Stomach (tissue), 9 donors: ENCODE measurements around the gene DAPK2. TPM values are rescaled to one million over a fixed set of nuclear protein-coding genes. Genes with fewer than 3 reads are reported as not detected.

Source experiments
- DNase-seq, 2 donors: peaks; one replicate each; pipeline versions ENCODE4 v3.0.0 to v3.0.0-alpha.2; 2013 to 2019
- H3K27ac ChIP-seq, 5 donors: fragments of 200-600 bp in 4 of 5; sonication (generic) in 4 of 5; one replicate each; pipeline ENCODE4 v1.5.1; 2013 to 2019; ENCODE audit warnings: mild to moderate bottlenecking in 1 of 5, moderate library complexity in 1 of 5
- H3K27me3 ChIP-seq, 3 donors: fragments of 200-600 bp; sonication (generic); one replicate each; pipeline ENCODE4 v1.5.1; 2017 to 2019; ENCODE audit warnings: mixed run types in 1 of 3
- H3K36me3 ChIP-seq, 4 donors: fragments of 200-600 bp; sonication (generic); 1 replicate in 3 of 4; 2 replicates in 1 of 4; pipeline ENCODE4 v1.5.1; 2016 to 2019
- H3K4me1 ChIP-seq, 4 donors: fragments of 200-600 bp; sonication (generic); one replicate each; pipeline ENCODE4 v1.5.1; 2016 to 2019
- H3K4me3 ChIP-seq, 4 donors: fragments of 200-600 bp; sonication (generic) in 3 of 4; one replicate each; pipeline ENCODE4 v1.5.1; 2016 to 2019; ENCODE audit warnings: mild to moderate bottlenecking in 1 of 4
- H3K9me3 ChIP-seq, 4 donors: fragments of 200-600 bp; sonication (generic); one replicate each; pipeline ENCODE4 v1.5.1; 2016 to 2019
- EP300 ChIP-seq: sonication (generic); formaldehyde crosslinking; IDR thresholded peaks from one replicate; pipeline ENCODE4 v1.6.1; 2017; ENCODE audit warnings: antibody characterized with exemption
- POLR2A ChIP-seq, 4 donors: fragments of 450-650 bp; IDR thresholded peaks; one replicate each; pipeline ENCODE4 v1.6.1; 2016; ENCODE audit warnings: antibody characterized with exemption in 4 of 4, control low read depth in 2 of 4, mild to moderate bottlenecking in 1 of 4, moderate library complexity in 1 of 4
- POLR2AphosphoS5 ChIP-seq, 3 donors: sonication (generic); formaldehyde crosslinking; IDR thresholded peaks; one replicate each; pipeline ENCODE4 v1.6.1; 2016; ENCODE audit warnings: antibody characterized with exemption in 3 of 3
- WGBS, 5 donors: extraction: QIAGEN DNeasy Blood & Tissue Kit in 3 of 5; methylation state at CpG; one replicate each; pipeline versions ENCODE4 v1.1.5 to v1.1.7; 2013 to 2018; 5-methylcytosine and 5-hydroxymethylcytosine counted together
- intact Hi-C: fragments of 100-400 bp; cut with DNase I; formaldehyde crosslinking; loops from one replicate; pipeline ENCODE4 v1.15.1; 2023; ENCODE audit warnings: low total_unique reads
- polyA plus RNA-seq, 3 donors: library from polyadenylated mRNA; stranded (reverse); fragments of 200-250 nt; gene quantifications; one replicate each; pipeline ENCODE4 v1.2.3, GENCODE V29; 2013
- total RNA-seq, 5 donors: library from RNA; depleted of rRNA; stranded (reverse); fragments of >200 nt; gene quantifications; one replicate each; pipeline versions ENCODE4 v1.1.0 to v1.2.3, GENCODE V29; 2014 to 2016
- TF ChIP-seq, protein P1 (sequence below), 7 experiments: fragments of 450-650 bp in 4 of 7; fragments of 200-600 bp in 3 of 7; sonication (generic) in 3 of 7; IDR thresholded peaks; one replicate each; pipeline ENCODE4 v1.5.1; 2016 to 2019; ENCODE audit warnings: antibody characterized with exemption in 7 of 7, control low read depth in 2 of 7, mild to moderate bottlenecking in 1 of 7
- donor health status: healthy with polysubstance abuse.
- donor health status: Bipolar disorder and iron deficiency.
- donor health status: healthy.

DAPK2 gene
- total and polyA plus RNA-seq, 8 donors, result 5.2 to 178 (median 16.6) TPM

DNA sequence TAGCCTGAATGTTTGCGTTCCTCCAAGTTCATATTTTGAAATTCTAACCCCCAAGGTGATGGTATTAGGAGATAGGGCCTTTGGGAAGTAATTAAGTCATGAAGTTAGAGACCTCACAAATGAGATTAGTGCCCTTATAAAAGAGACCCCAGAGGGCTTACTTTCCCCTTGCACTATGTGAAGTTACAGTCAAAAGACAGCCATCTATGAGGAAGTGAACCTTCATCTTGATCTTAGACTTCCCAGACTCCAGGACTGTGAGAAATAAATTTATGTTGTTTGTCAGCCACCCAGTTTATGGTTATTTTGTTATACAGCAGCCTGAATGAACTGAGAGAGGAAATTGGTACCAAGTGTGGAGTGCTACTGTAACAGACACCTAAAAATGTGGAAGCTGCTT, 74.4 kb downstream of the DAPK2 start:
- no peak for DNase-seq
- TF ChIP-seq POLR2A (IDR thresholded peaks at IDR 0.05), result no peak
- TF ChIP-seq, protein P1, sequence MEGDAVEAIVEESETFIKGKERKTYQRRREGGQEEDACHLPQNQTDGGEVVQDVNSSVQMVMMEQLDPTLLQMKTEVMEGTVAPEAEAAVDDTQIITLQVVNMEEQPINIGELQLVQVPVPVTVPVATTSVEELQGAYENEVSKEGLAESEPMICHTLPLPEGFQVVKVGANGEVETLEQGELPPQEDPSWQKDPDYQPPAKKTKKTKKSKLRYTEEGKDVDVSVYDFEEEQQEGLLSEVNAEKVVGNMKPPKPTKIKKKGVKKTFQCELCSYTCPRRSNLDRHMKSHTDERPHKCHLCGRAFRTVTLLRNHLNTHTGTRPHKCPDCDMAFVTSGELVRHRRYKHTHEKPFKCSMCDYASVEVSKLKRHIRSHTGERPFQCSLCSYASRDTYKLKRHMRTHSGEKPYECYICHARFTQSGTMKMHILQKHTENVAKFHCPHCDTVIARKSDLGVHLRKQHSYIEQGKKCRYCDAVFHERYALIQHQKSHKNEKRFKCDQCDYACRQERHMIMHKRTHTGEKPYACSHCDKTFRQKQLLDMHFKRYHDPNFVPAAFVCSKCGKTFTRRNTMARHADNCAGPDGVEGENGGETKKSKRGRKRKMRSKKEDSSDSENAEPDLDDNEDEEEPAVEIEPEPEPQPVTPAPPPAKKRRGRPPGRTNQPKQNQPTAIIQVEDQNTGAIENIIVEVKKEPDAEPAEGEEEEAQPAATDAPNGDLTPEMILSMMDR (IDR thresholded peaks at IDR 0.05), result no peak
- no peak for TF ChIP-seq EP300
- no peak for TF ChIP-seq POLR2AphosphoS5 (IDR thresholded peaks at IDR 0.05)
- 86 to 100% (median 95%) methylated on average over 1 of the region's 1 CpG for WGBS, 5 donors
- Histone ChIP-seq H3K4me1 (peaks cover 19 to 38% (median 33%) of the 10 kb centered on the region in 4 donors), H3K27me3 (no peaks in the 10 kb centered on the region), H3K36me3 (no peaks in the 10 kb centered on the region), H3K4me3 (no peak overlapping the region), H3K27ac (peak overlapping the region in 3 of 5 donors; percentile 63 to 79 (median 78)), H3K9me3 (no peaks in the 10 kb centered on the region)
- intact Hi-C loops, result no loop called here

DNA sequence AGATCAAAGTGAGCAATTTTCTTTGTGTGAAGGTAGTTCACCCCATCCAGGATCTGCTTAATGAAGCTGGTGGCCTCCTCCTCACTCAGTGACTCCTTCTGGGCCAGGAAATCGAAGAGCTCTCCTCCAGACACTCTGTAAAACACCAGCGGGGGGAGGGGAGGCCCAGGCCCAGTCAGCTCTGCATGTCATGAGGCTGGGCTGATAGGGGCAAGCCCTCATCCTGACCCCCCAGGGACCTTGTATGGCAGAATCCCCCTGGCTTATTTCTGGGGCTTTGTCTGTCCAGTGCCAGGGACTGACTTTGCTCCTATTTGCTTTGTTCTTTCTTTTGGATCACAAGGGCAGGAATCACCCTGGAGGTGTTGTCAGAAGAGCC, 74.9 kb downstream of the DAPK2 start:
- DNase-seq, result peak in 1 of 2 donors; percentile 18
- H3K27ac ChIP-seq, result peak overlapping the region in 3 of 5 donors; percentile 63 to 79 (median 78)
- peaks cover 19 to 38% (median 33%) of the 10 kb centered on the region in 4 donors for H3K4me1 ChIP-seq
- intact Hi-C loops, result no loop called here
- no peak for TF ChIP-seq EP300
- TF ChIP-seq POLR2A (IDR thresholded peaks at IDR 0.05), result no peak
- TF ChIP-seq POLR2AphosphoS5 (IDR thresholded peaks at IDR 0.05), result no peak
- TF ChIP-seq, protein P1 (IDR thresholded peaks at IDR 0.05), result no peak
- 75 to 89% (median 80%) methylated on average over 2 of the region's 2 CpGs for WGBS, 5 donors
- no peaks in the 10 kb centered on the region for H3K27me3 ChIP-seq
- no peaks in the 10 kb centered on the region for H3K9me3 ChIP-seq
- H3K36me3 ChIP-seq, result no peaks in the 10 kb centered on the region
- no peak overlapping the region for H3K4me3 ChIP-seq

DNA sequence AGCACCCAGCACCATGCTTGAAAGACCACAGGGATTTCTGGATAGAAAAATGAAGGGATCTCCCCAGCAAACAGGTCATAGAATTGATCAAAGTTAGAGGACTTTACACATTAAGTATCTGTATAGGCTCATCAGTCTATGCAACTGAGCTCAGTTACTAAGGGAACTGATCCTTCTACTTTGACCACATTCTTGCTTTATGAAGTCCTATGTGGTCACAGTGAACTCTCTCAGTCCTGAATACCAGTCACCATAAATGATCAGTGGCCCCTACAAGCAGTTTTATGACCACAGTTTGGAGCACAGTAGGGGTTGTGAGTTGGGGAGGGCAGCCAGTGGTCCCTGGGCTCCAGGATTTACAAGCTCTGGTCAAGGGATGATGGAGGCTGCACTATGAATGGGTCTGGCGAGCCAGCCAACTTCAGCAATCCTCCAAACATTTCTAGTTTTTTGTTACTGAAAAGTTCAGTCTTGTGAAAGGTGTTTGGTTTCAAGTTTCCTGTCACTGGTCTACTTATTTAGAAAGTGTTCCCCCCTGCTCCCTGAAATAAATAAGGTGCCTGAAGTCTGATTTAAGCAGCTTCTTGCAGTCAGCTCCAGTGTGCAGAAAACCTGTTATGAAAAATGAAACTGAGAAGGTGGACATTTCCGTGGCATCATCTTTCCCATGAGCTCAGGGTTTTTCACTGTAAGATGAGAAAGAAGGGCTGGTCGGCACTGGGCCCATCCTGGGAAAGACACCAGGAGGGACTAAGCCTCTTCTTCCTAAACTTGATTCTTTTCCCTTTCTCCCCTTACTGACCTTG, 75.5 kb downstream of the DAPK2 start:
- H3K27ac ChIP-seq, result peak overlapping the region; percentile 63 to 79 (median 64)
- peaks cover 19 to 38% (median 33%) of the 10 kb centered on the region in 4 donors for H3K4me1 ChIP-seq
- TF ChIP-seq POLR2A (IDR thresholded peaks at IDR 0.05), result no peak
- no peak for TF ChIP-seq EP300
- no peak for TF ChIP-seq POLR2AphosphoS5 (IDR thresholded peaks at IDR 0.05)
- TF ChIP-seq, protein P1 (IDR thresholded peaks at IDR 0.05), result no peak
- peak in 1 of 2 donors; percentile 15 for DNase-seq
- no peaks in the 10 kb centered on the region for H3K9me3 ChIP-seq
- no peak overlapping the region for H3K4me3 ChIP-seq
- WGBS, 5 donors, result 58 to 87% (median 69%) methylated on average over 3 of the region's 3 CpGs
- no peaks in the 10 kb centered on the region for H3K27me3 ChIP-seq
- peaks cover 0 to 5% (median 2%) of the 10 kb centered on the region in 4 donors for H3K36me3 ChIP-seq
- intact Hi-C loops, result no loop called here

DNA sequence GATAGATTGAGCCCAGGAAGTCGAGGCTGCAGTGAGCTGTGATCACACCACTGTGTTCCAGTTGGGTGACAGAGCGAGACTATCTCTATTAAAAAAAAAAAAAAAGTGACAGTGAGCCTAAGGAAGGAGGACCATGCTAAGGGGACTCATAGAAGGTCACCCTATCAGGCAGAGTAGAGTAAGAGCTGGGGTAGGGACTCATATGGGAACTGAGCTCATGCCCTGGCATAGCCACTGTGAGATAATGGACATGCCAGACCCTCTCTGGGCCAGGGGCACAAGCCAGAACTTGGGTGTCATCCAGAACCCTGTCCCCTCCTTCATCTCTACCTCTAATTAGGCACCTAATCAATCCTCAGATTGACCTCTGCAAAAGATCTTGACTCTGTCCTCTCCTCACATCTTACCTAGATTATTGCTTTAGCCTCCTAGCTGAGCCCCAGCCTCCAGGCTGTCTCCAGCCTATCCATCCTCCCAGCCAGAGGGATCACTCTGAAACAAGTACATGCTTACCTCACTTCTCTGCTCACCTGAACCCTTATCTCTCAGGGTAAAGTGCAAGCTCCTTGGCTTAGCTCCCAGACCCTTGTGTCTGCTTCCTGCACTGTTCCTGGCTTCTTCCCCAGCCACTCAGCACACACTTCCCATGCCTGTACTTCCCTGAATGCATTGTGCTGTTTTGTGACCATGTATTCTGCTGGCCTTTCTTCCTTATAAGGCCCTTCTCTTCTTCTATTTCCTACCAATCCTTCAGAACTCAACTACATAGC, 76.4 kb downstream of the DAPK2 start:
- Histone ChIP-seq H3K4me1 (peaks cover 19 to 38% (median 33%) of the 10 kb centered on the region in 4 donors), H3K4me3 (no peak overlapping the region), H3K27ac (peak overlapping the region; percentile 63 to 79 (median 64)), H3K27me3 (no peaks in the 10 kb centered on the region), H3K9me3 (no peaks in the 10 kb centered on the region), H3K36me3 (peaks cover 0 to 8% (median 3%) of the 10 kb centered on the region in 4 donors)
- intact Hi-C loops, result no loop called here
- no peak for TF ChIP-seq EP300
- TF ChIP-seq POLR2AphosphoS5 (IDR thresholded peaks at IDR 0.05), result peak in 2 of 3 donors; percentile 80 to 91
- DNase-seq, result peak; percentile 87 to 89
- 77 to 100% (median 90%) methylated on average over 2 of the region's 2 CpGs for WGBS, 5 donors
